ENCODE data around the gene B9D1.

- TF ChIP-seq POLR2AphosphoS5 (IDR thresholded peaks at IDR 0.05; ENCODE audit: low read depth, low read length) (no peak), TAF1 (IDR thresholded peaks at IDR 0.05; ENCODE audit: borderline replicate concordance, insufficient read depth, low read length) (no peak)
Measured at GRCh38 chr17:19376811-19377210, 14.3 kb upstream of the B9D1 start.

Measured in PFSK-1 (cell line).